GM23248 (cell line): ENCODE measurements around the gene TMEM217.

Experiments used
- EZH2 ChIP-seq: fragments of 200-600 bp; sonication (generic); IDR thresholded peaks from 2 replicates; pipeline ENCODE4 v1.6.1; 2018; ENCODE audit warnings: antibody characterized with exemption, mild to moderate bottlenecking; ENCODE audit not compliant: insufficient read depth, poor library complexity, severe bottlenecking
- EZH2phosphoT487 ChIP-seq: fragments of 200-600 bp; sonication (generic); IDR thresholded peaks from 2 replicates; pipeline ENCODE4 v1.6.1; 2018; ENCODE audit warnings: antibody characterized with exemption, moderate library complexity, mild to moderate bottlenecking, low read depth; ENCODE audit not compliant: insufficient read depth

DNA sequence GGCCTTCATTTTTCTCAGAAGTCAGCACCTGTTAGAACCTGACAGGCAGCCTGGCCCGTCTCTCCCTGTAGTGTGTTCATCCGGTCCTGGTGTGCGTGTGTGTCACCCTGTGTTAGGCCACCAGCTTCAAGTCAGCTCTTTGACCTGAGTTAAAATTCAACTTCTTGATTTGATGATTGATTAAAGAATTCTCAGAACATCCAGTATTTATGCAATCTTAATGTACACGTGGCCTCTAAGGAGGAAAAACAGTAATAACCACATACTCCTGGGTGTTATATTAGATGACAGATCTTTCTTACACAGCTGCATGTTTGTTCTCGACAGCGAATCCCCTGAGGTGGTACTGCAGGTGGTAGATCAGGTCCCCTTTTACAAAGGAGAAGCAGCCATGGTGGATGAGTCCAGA, 19.1 kb upstream of the TMEM217 start:
- TF ChIP-seq EZH2, result no peak
- no peak for TF ChIP-seq EZH2phosphoT487
